Stomach (tissue), 9 donors: ENCODE measurements around the gene ATOH8. TPM values are rescaled to one million over a fixed set of nuclear protein-coding genes. Genes with fewer than 3 reads are reported as not detected.

Experiments used
- DNase-seq, 2 donors: peaks; one replicate each; pipeline versions ENCODE4 v3.0.0 to v3.0.0-alpha.2; 2013 to 2019
- H3K27ac ChIP-seq, 5 donors: fragments of 200-600 bp in 4 of 5; sonication (generic) in 4 of 5; one replicate each; pipeline ENCODE4 v1.5.1; 2013 to 2019; ENCODE audit warnings: mild to moderate bottlenecking in 1 of 5, moderate library complexity in 1 of 5
- H3K27me3 ChIP-seq, 3 donors: fragments of 200-600 bp; sonication (generic); one replicate each; pipeline ENCODE4 v1.5.1; 2017 to 2019; ENCODE audit warnings: mixed run types in 1 of 3
- H3K36me3 ChIP-seq, 4 donors: fragments of 200-600 bp; sonication (generic); 1 replicate in 3 of 4; 2 replicates in 1 of 4; pipeline ENCODE4 v1.5.1; 2016 to 2019
- H3K4me1 ChIP-seq, 4 donors: fragments of 200-600 bp; sonication (generic); one replicate each; pipeline ENCODE4 v1.5.1; 2016 to 2019
- H3K4me3 ChIP-seq, 4 donors: fragments of 200-600 bp; sonication (generic) in 3 of 4; one replicate each; pipeline ENCODE4 v1.5.1; 2016 to 2019; ENCODE audit warnings: mild to moderate bottlenecking in 1 of 4
- H3K9me3 ChIP-seq, 4 donors: fragments of 200-600 bp; sonication (generic); one replicate each; pipeline ENCODE4 v1.5.1; 2016 to 2019
- EP300 ChIP-seq: sonication (generic); formaldehyde crosslinking; IDR thresholded peaks from one replicate; pipeline ENCODE4 v1.6.1; 2017; ENCODE audit warnings: antibody characterized with exemption
- POLR2A ChIP-seq, 4 donors: fragments of 450-650 bp; IDR thresholded peaks; one replicate each; pipeline ENCODE4 v1.6.1; 2016; ENCODE audit warnings: antibody characterized with exemption in 4 of 4, control low read depth in 2 of 4, mild to moderate bottlenecking in 1 of 4, moderate library complexity in 1 of 4
- POLR2AphosphoS5 ChIP-seq, 3 donors: sonication (generic); formaldehyde crosslinking; IDR thresholded peaks; one replicate each; pipeline ENCODE4 v1.6.1; 2016; ENCODE audit warnings: antibody characterized with exemption in 3 of 3
- WGBS, 5 donors: extraction: QIAGEN DNeasy Blood & Tissue Kit in 3 of 5; methylation state at CpG; one replicate each; pipeline versions ENCODE4 v1.1.5 to v1.1.7; 2013 to 2018; 5-methylcytosine and 5-hydroxymethylcytosine counted together
- intact Hi-C: fragments of 100-400 bp; cut with DNase I; formaldehyde crosslinking; loops from one replicate; pipeline ENCODE4 v1.15.1; 2023; ENCODE audit warnings: low total_unique reads
- polyA plus RNA-seq, 3 donors: library from polyadenylated mRNA; stranded (reverse); fragments of 200-250 nt; gene quantifications; one replicate each; pipeline ENCODE4 v1.2.3, GENCODE V29; 2013
- total RNA-seq, 5 donors: library from RNA; depleted of rRNA; stranded (reverse); fragments of >200 nt; gene quantifications; one replicate each; pipeline versions ENCODE4 v1.1.0 to v1.2.3, GENCODE V29; 2014 to 2016
- TF ChIP-seq, protein P1 (sequence below), 7 experiments: fragments of 450-650 bp in 4 of 7; fragments of 200-600 bp in 3 of 7; sonication (generic) in 3 of 7; IDR thresholded peaks; one replicate each; pipeline ENCODE4 v1.5.1; 2016 to 2019; ENCODE audit warnings: antibody characterized with exemption in 7 of 7, control low read depth in 2 of 7, mild to moderate bottlenecking in 1 of 7
- donor health status: healthy with polysubstance abuse.
- donor health status: Bipolar disorder and iron deficiency.
- donor health status: healthy.

ATOH8 gene
- total and polyA plus RNA-seq, 8 donors = 2.3 to 23.2 (median 13.3) TPM

DNA sequence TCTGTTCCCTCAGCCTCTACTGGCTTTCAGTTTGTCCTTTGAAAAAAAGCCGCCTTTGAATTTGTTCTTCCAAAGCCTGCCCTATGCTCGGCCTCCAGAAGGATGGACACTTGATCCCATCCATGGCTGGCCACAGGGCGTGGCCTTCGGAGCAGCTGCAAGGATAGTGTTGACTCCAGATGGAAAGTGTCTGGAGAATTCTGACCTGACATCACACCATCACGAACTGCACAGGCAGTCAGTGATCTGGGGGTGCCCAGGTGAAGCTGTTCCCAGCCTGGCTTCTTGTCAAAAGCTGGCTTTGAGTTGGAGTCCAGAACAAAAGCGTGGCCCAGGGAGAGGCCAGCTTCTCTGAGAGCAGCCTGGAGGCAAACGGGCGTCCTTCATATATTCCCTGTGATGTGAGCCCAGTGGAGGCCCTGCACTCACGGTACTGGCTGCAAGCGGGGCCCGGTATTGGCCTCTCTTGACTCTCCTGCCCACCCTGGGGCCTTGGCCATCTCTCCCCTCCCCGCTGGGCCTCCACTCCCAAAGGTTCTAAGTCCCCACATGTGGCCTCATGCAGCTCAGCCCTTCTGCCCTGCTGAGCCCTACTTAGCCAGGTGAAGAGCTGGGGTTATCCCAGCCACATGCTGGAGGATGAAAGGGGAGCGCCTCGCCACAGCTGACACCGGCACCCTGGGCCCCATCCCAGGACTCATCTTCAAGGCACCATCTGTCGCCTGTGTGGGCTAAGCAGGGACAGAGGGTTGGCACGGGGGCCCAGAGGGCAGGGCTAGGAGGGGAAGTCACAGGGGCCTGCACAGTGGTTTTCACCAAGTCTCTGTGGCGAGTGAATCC lies 20.4 kb upstream of the ATOH8 start:
- Histone ChIP-seq H3K9me3 (no peaks in the 10 kb centered on the region), H3K4me3 (no peak overlapping the region), H3K27me3 (no peaks in the 10 kb centered on the region), H3K27ac (no peak overlapping the region), H3K4me1 (peaks cover 10 to 28% (median 18%) of the 10 kb centered on the region in 4 donors), H3K36me3 (no peaks in the 10 kb centered on the region)
- intact Hi-C loops = no loop called here
- DNase-seq = no peak
- 84 to 91% (median 90%) methylated on average over 17 to 18 of the region's 18 CpGs for WGBS, 5 donors
- TF ChIP-seq, protein P1, sequence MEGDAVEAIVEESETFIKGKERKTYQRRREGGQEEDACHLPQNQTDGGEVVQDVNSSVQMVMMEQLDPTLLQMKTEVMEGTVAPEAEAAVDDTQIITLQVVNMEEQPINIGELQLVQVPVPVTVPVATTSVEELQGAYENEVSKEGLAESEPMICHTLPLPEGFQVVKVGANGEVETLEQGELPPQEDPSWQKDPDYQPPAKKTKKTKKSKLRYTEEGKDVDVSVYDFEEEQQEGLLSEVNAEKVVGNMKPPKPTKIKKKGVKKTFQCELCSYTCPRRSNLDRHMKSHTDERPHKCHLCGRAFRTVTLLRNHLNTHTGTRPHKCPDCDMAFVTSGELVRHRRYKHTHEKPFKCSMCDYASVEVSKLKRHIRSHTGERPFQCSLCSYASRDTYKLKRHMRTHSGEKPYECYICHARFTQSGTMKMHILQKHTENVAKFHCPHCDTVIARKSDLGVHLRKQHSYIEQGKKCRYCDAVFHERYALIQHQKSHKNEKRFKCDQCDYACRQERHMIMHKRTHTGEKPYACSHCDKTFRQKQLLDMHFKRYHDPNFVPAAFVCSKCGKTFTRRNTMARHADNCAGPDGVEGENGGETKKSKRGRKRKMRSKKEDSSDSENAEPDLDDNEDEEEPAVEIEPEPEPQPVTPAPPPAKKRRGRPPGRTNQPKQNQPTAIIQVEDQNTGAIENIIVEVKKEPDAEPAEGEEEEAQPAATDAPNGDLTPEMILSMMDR (IDR thresholded peaks at IDR 0.05) = no peak
- no peak for TF ChIP-seq EP300
- no peak for TF ChIP-seq POLR2AphosphoS5 (IDR thresholded peaks at IDR 0.05)
- no peak for TF ChIP-seq POLR2A (IDR thresholded peaks at IDR 0.05)

DNA sequence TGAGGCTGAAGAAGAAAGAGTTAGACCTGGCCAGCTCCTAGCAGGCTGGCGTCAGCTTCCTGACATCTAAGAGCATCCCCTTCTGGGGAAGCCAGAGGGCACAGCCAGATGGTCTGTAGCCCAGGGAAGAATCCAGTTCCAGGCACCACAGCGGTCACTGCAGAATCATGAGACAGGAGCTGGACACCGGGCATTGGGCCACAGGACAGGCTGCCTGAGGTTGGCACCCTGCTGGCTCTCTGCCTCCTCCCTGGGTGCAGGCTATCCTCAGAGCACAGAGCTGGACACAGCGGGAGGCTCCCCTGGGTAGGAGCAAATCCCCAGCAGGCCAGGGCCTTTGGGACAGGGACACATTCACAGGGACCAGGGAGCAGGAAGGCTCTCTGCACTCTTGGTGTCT lies 19.8 kb upstream of the ATOH8 start:
- H3K4me1 ChIP-seq = peaks cover 4 to 22% (median 15%) of the 10 kb centered on the region in 4 donors
- DNase-seq = no peak
- TF ChIP-seq EP300 = no peak
- no peak for TF ChIP-seq POLR2A (IDR thresholded peaks at IDR 0.05)
- TF ChIP-seq, protein P1 (IDR thresholded peaks at IDR 0.05) = no peak
- no peak for TF ChIP-seq POLR2AphosphoS5 (IDR thresholded peaks at IDR 0.05)
- H3K4me3 ChIP-seq = no peak overlapping the region
- no peaks in the 10 kb centered on the region for H3K36me3 ChIP-seq
- WGBS, 5 donors = 91 to 98% (median 94%) methylated on average over 3 to 4 of the region's 4 CpGs
- H3K27ac ChIP-seq = no peak overlapping the region
- no peaks in the 10 kb centered on the region for H3K9me3 ChIP-seq
- intact Hi-C loops = no loop called here
- H3K27me3 ChIP-seq = no peaks in the 10 kb centered on the region

DNA sequence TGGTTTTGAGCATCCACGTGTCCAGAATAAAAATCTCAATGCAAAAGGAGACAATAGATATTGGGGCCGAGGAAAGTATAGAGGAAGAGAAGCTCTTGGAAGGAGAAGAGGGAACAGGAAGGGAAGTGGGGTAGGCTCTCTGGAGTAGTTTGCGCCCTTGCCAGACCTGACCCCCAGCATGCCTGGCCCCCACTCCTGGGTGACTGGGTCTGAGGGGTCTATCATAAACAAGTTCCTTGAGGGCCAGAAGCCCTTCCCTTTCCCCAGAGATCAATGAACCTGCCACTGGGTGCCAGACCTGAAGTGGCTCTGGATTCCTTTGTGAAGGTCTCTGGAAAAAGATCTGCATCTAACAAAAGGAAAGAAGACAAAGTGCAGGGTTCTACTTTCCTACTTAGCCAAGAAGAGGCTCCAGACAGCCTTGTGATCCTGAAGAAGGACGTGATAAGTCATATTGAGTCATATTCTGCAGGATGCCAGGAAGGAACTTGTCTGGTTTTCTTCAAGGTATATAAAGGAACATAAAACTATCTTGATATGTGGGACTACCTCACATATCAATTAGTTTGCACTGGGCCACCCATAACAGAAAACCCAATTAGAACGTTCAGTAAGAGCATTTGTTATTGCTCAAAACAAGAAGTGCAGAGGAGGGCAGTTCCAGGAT lies 18.7 kb upstream of the ATOH8 start:
- WGBS, 5 donors = 79 to 88% (median 85%) methylated on average over 5 of the region's 5 CpGs
- peak overlapping the region in 1 of 5 donors; percentile 37 for H3K27ac ChIP-seq
- no peaks in the 10 kb centered on the region for H3K9me3 ChIP-seq
- no peaks in the 10 kb centered on the region for H3K27me3 ChIP-seq
- no peaks in the 10 kb centered on the region for H3K36me3 ChIP-seq
- no peak overlapping the region for H3K4me3 ChIP-seq
- TF ChIP-seq POLR2A (IDR thresholded peaks at IDR 0.05) (no peak), EP300 (no peak), POLR2AphosphoS5 (IDR thresholded peaks at IDR 0.05) (no peak)
- TF ChIP-seq, protein P1 (IDR thresholded peaks at IDR 0.05) = no peak
- intact Hi-C loops = no loop called here
- H3K4me1 ChIP-seq = peaks cover 0 to 20% (median 13%) of the 10 kb centered on the region in 4 donors
- DNase-seq = no peak

DNA sequence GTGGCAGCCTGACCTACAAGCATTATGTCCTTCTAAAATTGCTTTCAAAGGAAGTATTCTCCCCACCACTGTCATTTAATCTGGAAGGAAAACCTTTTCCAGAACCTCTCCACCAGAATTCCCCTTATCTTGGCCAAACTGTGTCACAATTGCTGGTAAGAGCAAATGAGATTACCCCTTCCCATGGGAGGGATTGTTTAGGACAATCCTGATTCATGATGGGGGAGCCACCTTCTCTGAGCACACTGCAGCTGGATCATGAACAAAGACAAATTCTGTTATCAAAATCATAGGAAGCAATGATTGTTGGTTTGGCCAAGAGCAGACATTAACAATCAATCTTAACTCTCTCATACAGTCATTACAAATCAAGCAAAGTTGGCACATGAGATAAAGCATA lies 18.1 kb upstream of the ATOH8 start:
- TF ChIP-seq POLR2A (IDR thresholded peaks at IDR 0.05) = no peak
- TF ChIP-seq POLR2AphosphoS5 (IDR thresholded peaks at IDR 0.05) = no peak
- no peak for TF ChIP-seq EP300
- TF ChIP-seq, protein P1 (IDR thresholded peaks at IDR 0.05) = no peak
- no peaks in the 10 kb centered on the region for H3K27me3 ChIP-seq
- intact Hi-C loops = no loop called here
- no peak for DNase-seq
- H3K4me1 ChIP-seq = peaks cover under 1 to 25% (median 16%) of the 10 kb centered on the region in 4 donors
- H3K27ac ChIP-seq = peak overlapping the region in 1 of 5 donors; percentile 12
- H3K4me3 ChIP-seq = no peak overlapping the region
- H3K36me3 ChIP-seq = no peaks in the 10 kb centered on the region
- no peaks in the 10 kb centered on the region for H3K9me3 ChIP-seq
